ENCODE data around the gene PIK3R1.

DNA sequence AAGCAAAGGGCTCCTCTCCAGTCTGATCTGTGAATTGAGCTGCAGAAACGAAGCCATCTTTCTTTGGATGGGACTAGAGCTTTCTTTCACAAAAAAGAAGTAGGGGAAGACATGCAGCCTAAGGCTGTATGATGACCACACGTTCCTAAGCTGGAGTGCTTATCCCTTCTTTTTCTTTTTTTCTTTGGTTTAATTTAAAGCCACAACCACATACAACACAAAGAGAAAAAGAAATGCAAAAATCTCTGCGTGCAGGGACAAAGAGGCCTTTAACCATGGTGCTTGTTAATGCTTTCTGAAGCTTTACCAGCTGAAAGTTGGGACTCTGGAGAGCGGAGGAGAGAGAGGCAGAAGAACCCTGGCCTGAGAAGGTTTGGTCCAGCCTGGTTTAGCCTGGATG, 82.1 kb downstream of the PIK3R1 start:
- TF ChIP-seq, protein P1, sequence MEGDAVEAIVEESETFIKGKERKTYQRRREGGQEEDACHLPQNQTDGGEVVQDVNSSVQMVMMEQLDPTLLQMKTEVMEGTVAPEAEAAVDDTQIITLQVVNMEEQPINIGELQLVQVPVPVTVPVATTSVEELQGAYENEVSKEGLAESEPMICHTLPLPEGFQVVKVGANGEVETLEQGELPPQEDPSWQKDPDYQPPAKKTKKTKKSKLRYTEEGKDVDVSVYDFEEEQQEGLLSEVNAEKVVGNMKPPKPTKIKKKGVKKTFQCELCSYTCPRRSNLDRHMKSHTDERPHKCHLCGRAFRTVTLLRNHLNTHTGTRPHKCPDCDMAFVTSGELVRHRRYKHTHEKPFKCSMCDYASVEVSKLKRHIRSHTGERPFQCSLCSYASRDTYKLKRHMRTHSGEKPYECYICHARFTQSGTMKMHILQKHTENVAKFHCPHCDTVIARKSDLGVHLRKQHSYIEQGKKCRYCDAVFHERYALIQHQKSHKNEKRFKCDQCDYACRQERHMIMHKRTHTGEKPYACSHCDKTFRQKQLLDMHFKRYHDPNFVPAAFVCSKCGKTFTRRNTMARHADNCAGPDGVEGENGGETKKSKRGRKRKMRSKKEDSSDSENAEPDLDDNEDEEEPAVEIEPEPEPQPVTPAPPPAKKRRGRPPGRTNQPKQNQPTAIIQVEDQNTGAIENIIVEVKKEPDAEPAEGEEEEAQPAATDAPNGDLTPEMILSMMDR (IDR thresholded peaks at IDR 0.05; ENCODE audit: low read depth, low read length, poor library complexity, severe bottlenecking): no peak
- no peak for TF ChIP-seq EZH2phosphoT487 (IDR thresholded peaks at IDR 0.05; ENCODE audit: borderline replicate concordance, low read length)
